ENCODE data around the gene REX1BD. TPM values are rescaled to one million over a fixed set of nuclear protein-coding genes. Genes with fewer than 3 reads are reported as not detected.

The REX1BD gene
- total and polyA plus RNA-seq, 11 donors: 42.9 to 205 (median 68.2) TPM

GRCh38 chr19:18543814-18544475 lies 44.7 kb upstream of the REX1BD start:
- Histone ChIP-seq H3K27me3 (no peaks in the 10 kb centered on the region), H3K9me3 (no peaks in the 10 kb centered on the region), H3K27ac (peak overlapping the region in 11 of 12 donors; percentile 75 to 94 (median 87)), H3K36me3 (peaks cover 0 to 28% (median 24%) of the 10 kb centered on the region in 9 donors), H3K4me3 (peak overlapping the region; percentile 46 to 95 (median 69)), H3K4me1 (peaks cover 0 to 22% (median 15%) of the 10 kb centered on the region in 12 donors)
- intact Hi-C loops (cut with DNase I): loop anchor here in 1 of 10 donors (1.0 kb wide), 1 partner anchor 13 kb away; the partner anchor contains the start of gene KXD1
- peak; percentile 25 to 76 (median 54) for DNase-seq
- TF ChIP-seq CTCF (IDR thresholded peaks at IDR 0.05) (no peak), POLR2A (IDR thresholded peaks at IDR 0.05) (no peak)
- ATAC-seq: peak in 3 of 4 donors; percentile 31 to 58 (median 43)
- 8 to 26% (median 16%) methylated on average over 6 to 12 of the region's 12 CpGs for WGBS, 4 donors

GRCh38 chr19:18551631-18552030 lies 37.0 kb upstream of the REX1BD start:
- intact Hi-C loops (cut with DNase I): loop anchor here in 1 of 10 donors (10.0 kb wide), 1 partner anchor 67 kb away; no protein-coding TSS in a partner anchor
- Histone ChIP-seq H3K4me3 (no peak overlapping the region), H3K27me3 (no peaks in the 10 kb centered on the region), H3K36me3 (no peaks in the 10 kb centered on the region), H3K9me3 (no peaks in the 10 kb centered on the region), H3K4me1 (no peaks in the 10 kb centered on the region), H3K27ac (no peak overlapping the region)
- ATAC-seq (no peak), DNase-seq (no peak)
- WGBS, 4 donors: 70 to 72% (median 72%) methylated on average over 6 of the region's 6 CpGs
- TF ChIP-seq POLR2A (IDR thresholded peaks at IDR 0.05) (no peak), CTCF (IDR thresholded peaks at IDR 0.05) (no peak)

- DNase-seq: peak; percentile 98 to 99 (median 98)
- peaks cover 5 to 36% (median 22%) of the 10 kb centered on the region in 12 donors for H3K4me1 ChIP-seq
- H3K36me3 ChIP-seq: peaks cover 0 to 10% (median under 1%) of the 10 kb centered on the region in 9 donors
- H3K27me3 ChIP-seq: no peaks in the 10 kb centered on the region
- H3K9me3 ChIP-seq: no peaks in the 10 kb centered on the region
- H3K27ac ChIP-seq: peak within 1 kb of the TSS; percentile 64 to 99 (median 96)
- ATAC-seq: peak; percentile 96 to 99 (median 97)
- TF ChIP-seq CTCF (IDR thresholded peaks at IDR 0.05) (no peak), POLR2A (IDR thresholded peaks at IDR 0.05) (peak in 1 of 2 donors; percentile 77)
- intact Hi-C loops (cut with DNase I): loop anchor here in 4 of 10 donors (1.0 to 10.0 kb wide), 5 partner anchors 14 to 95 kb away; partner anchors contain the start of genes ELL (in 3 of the 4), FKBP8 (in 1 of the 4) and UBA52 (in 1 of the 4)
- 1 to 4% (median 2%) methylated on average over 11 to 58 of the region's 58 CpGs for WGBS, 4 donors
- H3K4me3 ChIP-seq: peak within 1 kb of the TSS; percentile 64 to 99 (median 92)
These were observed 31.0 kb upstream of the REX1BD start, which contains the start of gene KXD1 for GRCh38 chr19:18557411-18558201. Gene KXD1, plus strand, starts transcription at chr19:18557870. Its CDS starts 4,187 bp downstream, at chr19:18562057.

All from heart left ventricle (tissue), 16 donors.